Stimulated activated CD8-positive, alpha-beta memory T cell treated with anti-CD3 and anti-CD28 coated beads, Interleukin-4, amount 100 ng/mL, for 48 hours (primary cell): ENCODE results near the gene MYCN.

ENCODE experiments used
- DNase-seq: peaks from one replicate; pipeline ENCODE4 v3.0.0-alpha.2; 2020

The MYCN gene

GRCh38 chr2:15932394-15933183 lies 7.8 kb upstream of the MYCN start:
- DNase-seq, result no peak

- DNase-seq, result no peak
Observed at GRCh38 chr2:15933184-15933845, 7.0 kb upstream of the MYCN start.

GRCh38 chr2:15934291-15934945 lies 5.9 kb upstream of the MYCN start:
- DNase-seq, result no peak

GRCh38 chr2:15935189-15935588 lies 5.2 kb upstream of the MYCN start:
- no peak for DNase-seq

GRCh38 chr2:15935675-15936074 lies 4.7 kb upstream of the MYCN start:
- DNase-seq, result no peak

GRCh38 chr2:15936277-15937104 lies 3.9 kb upstream of the MYCN start:
- DNase-seq, result no peak

- no peak for DNase-seq
Observed at GRCh38 chr2:15937105-15937881, 3.1 kb upstream of the MYCN start.

- DNase-seq, result no peak
Observed at GRCh38 chr2:15937882-15938802, 2.2 kb upstream of the MYCN start.

GRCh38 chr2:15938803-15939555 lies 1.4 kb upstream of the MYCN start:
- no peak for DNase-seq

- no peak for DNase-seq
Observed at GRCh38 chr2:15939556-15939853, 845 bp upstream of the MYCN start.

GRCh38 chr2:15940661-15941480 lies 521 bp downstream of the MYCN start:
- peak; percentile 28 for DNase-seq

GRCh38 chr2:15941481-15941850 lies 1.1 kb downstream of the MYCN start:
- DNase-seq, result peak; percentile 33

- DNase-seq, result peak; percentile 38
Observed at GRCh38 chr2:15941871-15942710, 1.7 kb downstream of the MYCN start.

- DNase-seq, result no peak
Observed at GRCh38 chr2:15942711-15943345, 2.5 kb downstream of the MYCN start.

- DNase-seq, result peak; percentile 53
Observed at GRCh38 chr2:15943378-15944280, 3.3 kb downstream of the MYCN start.

GRCh38 chr2:15944325-15945017 lies 4.1 kb downstream of the MYCN start:
- no peak for DNase-seq
